Central memory CD4-positive, alpha-beta T cell (primary cell): ENCODE results near the gene BACE1-AS.
"Not testable (repeated sequence)": the region's sequence is repeated elsewhere in the genome, so short reads cannot be mapped to it uniquely, and the experiment has no call there.

Experiments
- DNase-seq: peaks from one replicate; pipeline ENCODE4 v3.0.0; 2022

The BACE1-AS gene

DNA sequence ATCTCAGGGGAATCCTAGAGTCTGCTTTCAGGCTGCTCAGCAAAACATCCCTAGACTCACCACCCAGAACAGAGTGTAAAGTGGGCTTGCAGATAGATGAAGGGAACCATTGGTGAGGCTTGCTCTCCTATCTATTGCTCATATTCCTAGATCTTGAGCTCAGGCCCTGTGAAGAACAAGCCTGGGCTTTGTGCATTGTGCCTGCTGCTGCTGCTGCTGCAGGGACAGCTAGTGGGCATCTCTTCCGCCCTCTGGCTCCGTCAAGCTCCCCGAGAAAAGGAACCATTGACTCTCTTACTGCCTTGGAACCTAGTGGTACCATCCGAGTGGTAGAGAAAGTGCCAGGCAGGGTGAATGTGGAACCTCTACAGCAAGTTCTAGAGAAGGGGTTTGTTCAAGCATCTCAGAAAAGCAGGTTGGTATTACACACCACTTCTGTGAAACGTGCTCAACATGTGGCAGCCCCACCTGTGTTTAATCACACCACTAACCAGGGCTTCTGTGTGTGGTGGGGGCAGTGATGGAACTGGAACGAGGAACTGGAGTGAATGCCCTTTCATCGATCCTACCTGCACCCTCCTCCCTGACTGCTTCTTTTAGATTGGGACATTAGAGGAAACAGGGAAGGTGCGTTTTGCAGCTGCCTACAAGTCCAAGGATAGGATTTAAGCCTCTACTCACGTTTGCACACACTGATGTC, 4.4 kb downstream of the BACE1-AS start:
- DNase-seq: no peak

DNA sequence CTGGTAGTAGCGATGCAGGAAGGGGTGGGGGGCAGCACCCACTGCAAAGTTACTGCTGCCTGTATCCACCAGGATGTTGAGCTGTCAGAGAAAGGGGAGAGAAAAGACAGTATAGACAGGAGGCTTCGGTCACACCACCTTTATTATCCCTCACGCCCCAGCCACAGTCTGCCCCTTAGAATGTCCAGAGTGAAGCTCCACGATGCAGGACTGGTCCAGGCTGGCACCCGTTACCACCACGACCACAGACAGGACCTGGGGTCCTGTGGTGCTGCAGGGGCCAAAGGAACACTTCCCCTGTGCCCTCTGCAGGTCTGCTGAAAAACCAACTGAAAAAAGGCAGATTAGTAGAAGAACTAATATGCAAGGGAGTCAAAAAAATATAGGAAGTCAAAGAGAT, 5.7 kb downstream of the BACE1-AS start:
- no peak for DNase-seq

DNA sequence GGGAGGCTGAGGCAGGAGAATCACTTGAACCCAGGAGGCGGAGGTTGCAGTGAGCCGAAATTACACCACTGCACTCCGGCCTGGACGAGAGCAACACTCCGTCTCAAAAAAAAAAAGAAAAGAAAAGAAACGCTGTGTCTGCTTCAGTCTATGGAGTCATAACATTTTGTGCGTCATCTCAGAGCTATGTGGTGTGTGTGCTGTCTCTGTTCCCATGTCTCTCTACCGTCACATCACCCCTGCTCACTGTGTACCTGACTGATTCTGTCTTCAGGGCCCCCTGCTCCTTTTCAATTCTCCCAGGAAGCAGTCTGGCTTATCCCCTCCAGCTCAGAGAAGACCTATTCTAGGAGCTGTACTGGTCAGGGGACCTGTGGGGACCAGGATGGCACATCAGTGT, 7.0 kb downstream of the BACE1-AS start:
- no peak for DNase-seq

DNA sequence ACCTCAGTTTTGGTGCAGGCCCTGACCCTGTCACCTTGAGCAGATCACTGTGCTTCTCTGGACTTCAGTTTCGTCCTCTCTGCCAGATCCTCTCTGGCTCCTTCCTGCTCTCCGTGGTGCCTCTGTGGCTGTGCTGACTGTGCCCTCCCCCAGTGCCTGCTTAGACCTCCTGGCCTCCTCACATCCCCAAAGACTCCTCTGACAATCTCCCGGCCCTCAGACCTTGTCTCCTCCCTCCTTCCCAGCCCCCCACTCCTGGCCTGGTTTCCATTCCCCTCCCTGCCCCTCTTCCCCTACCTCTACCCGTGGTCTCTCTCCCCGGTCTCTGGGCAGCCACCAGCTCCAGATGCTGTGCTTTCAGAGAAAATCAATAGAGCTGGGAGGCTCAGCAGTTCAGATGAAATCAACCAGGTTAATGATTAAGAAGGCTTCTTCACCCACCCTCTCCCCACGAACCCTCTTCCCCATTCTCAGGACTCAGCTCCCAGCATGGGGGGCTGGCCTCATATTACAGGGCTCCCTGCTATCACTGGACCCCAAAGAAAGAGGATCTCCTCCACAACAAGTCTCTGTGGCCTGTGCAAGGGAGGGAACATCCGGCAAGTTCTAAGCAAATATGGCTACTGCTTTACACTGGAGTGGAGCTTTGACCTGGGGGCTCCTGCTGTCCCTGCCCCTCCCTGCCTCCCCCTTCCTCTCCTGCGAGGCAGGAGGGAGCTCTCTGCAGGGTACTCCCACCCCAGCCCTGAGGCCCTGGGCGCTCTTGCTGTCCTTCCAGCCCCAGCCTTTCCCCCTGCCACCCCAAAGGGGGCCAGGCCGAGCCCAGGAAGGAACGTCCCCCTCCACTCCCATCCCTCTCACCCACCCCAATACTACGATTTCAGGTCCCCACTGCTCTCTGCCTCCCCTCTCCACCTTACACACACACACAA, 8.5 kb downstream of the BACE1-AS start:
- no peak for DNase-seq

DNA sequence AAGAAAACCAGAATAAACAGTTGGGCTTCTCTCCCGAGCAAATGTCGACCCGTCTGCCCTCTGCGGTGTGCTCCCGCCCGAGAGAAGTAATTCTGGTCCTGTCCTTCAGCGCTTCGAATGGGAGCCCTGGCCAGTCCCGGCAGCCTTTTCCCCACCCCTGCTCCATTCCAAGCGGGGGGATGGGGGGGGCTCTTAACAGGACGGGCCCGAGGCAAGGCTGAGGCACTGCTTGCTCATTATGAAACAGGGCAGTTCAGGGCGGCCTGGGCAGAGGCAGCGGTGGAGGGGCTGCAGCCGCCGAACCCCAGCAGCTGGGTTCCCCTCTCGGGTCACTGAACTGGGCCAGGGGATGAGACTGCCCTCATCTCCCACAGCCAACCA, 9.1 kb downstream of the BACE1-AS start:
- DNase-seq: no peak

DNA sequence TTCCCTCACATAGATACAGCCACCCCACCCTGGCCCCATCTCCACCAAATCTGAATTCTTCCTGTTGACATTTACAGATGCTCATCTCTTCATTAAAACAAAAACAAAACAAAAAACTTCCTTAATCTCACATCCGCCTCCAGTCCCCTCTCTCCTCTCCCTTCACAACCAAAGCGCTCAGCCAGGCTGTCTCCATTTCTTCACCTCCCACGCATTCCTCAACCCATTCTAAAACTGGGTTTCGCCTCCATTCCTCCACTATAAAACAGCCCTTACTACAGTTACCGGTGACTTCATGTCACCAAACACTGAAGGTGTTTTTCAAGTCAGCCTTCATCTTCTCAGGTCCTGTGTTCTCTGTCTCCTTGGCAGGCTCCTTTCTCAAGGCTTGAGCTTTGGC, 9.6 kb downstream of the BACE1-AS start:
- DNase-seq: no peak

DNA sequence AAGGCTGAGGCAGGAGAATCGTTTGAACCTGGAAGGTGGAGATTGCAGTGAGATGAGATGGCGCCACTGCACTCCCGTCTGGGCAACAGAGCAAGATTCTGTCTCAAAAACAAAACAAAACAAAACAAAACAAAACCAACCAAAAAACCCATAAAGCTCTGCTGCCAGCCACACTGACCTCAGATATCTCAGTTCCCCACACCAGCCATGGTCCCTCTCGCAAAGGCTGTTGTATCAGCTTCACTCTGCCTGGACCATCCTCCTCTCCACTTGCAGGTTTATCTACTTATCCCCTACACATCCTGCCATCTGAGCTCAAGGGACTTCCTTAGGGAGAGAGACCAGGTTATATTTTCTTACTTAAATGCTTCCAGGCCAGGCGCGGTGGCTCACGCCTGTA, 11.1 kb downstream of the BACE1-AS start:
- no peak for DNase-seq

DNA sequence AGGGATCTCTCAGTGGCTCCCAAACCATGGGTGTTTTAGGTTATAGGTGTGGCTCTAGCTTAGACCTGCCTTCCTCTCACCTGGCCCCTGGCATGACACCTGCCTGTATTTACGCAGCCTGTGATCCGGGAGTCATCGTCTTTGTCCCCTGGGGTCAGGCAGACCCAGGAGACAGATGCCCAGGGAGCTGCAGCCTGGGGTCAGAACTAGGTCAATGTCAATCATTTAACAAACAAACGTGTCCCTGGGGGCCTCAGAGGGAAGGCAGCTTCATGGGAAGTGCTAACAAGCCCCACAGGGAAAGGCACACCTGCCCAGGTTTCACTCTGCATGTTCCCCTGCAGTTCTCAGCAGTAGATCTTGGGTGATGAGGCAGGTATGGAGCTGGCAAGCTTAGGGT, 12.0 kb downstream of the BACE1-AS start:
- DNase-seq: no peak

DNA sequence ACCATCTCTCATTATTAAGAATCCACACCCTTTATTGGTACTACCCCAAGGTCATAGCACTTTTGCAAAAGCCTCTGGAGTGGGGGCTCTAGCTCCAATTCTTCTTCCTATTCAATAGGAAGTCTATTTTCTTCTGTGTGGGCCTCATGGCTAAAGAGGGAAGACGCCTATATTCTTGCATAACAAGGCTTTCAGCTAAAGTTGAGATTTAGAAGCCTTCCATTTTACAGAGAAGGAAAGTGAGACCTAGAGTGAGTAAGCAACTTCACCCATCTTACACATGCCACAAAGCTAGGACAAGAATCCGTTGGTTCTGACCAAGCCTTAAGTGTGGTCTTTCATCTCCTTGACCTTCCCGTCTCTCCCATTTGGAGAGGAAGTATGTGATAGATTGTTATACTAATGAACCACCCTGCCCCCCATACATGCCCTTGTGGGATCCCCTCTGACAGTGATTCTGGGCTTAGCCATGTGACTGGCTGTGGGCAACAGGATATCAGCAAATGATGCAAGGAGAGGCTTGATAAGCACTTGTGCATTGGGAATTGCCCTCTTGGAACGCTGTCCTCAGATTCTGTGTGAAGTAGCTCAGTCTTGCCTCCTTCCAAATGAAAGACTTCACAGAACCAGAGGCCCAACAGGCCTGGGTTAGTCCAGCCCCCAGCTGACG, 12.6 kb downstream of the BACE1-AS start:
- no peak for DNase-seq

DNA sequence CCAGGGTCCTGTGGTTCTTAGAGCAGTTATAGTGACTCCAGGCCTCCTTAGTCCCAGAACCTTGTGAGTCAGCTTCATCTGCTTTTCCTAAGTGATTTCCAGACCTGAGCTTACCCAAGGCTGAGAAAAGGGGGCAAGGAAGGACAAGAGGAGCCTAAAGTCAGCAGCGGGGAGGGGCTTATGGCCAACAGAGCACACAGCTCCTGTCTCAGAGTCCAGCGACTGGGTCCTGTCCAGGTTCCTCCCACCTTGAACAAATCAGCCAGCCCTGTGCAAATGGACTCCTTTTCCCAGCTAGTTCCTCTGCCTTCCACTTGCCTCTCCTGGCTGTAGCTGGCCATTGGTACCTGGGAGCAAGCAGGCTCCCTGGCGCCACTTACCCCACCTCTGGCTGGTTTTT, 14.0 kb downstream of the BACE1-AS start:
- DNase-seq: no peak

DNA sequence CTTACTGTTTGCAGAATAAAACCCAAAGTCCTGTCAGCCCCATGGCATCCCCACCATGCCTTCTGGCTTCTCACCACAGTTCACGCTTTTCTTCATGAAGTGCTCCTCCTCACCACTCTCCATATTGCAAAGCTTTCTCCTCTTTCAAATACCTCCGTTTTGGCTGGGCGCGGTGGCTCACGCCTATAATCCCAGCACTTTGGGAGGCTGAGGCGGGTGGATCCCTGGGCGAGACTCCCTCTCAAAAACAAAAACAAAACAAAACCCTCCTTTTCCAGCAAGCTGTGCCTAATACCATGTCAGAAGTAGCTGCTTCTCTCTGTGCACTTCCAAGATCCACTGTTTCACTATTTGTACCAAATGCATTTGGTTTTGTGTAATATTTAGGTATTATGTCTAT, 18.2 kb downstream of the BACE1-AS start:
- DNase-seq: no peak

DNA sequence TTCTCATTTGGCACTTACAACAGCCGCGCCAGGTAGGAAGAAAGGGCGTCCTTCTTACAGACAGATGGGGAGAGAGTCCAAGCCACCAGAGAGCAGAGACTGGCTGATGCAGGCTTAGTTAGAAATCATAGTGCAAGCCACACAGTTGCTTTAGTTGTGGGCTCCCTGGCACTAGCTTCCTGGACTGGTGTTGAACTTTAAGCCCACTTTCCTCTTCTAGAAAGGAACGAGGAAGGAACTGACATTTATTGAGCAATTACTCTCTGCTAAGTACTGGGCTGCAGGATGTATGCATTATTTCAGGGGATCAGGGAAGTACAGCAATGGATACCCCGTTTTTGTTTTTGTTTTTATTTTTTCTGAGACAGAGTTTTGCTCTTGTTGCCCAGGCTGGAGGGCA, 21.9 kb downstream of the BACE1-AS start:
- no peak for DNase-seq

DNA sequence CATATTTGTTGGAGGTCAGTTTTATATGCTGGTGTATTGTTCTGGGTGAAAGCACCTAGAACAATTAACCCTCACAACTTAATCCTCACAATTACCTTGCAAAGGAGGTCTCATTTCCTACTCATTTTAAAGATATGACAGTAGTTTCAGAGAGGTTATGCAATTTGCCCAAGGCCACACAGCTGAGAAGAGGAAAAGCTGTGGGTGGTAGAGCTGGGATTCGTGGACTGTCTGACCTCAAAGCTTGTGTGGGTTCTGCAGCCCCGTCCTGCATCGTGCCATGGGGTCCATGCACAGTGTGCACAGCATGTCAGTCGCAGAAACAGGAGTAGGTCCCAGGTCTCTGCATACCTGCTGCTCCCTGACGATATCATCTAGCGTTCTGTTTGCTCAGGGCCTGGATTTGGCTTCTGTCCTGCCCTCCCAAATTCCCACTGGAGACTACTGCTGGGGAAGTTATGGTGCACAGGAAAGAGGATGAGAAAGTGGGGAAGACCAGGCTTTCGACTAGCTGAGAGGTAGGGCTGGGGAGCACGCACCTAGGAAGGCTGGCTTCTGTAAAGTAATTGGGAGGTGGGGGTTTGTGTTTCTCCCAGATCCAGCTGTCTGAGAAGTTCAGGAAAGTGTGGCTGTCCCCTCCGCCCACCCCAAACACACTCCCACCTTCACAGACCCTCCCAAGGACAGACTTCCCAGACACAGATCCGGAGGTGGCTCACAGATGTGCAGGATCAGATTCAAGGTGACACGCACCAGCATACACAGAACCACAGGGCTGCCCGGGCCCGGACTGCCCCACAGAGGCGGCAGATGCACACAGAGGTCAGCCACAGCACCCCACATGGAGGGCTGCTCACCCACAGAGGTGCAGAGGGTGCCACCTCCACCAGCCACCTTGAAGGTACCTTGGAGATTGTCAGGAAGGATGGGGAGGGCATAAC, 23.0 kb downstream of the BACE1-AS start:
- no peak for DNase-seq

DNA sequence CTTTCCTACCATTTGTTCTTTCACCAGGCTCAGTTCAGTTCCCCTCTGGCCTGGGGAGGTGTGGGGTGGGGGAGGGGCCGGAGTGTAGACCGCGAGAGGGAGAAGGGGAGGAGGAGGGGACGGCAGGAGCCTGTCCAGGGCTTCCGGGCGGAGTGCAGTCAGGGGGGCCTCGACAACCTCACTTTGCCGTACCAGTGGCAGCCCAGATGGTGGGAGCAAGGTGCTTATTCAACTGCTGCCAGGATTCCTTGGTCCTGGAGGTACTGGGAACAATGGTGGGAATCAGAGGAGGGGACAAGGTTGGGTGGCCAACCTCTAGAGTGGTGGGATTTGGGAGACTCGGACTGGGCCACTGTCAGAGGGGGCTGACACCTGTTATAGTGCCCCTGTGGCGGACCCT, 23.7 kb downstream of the BACE1-AS start:
- no peak for DNase-seq

DNA sequence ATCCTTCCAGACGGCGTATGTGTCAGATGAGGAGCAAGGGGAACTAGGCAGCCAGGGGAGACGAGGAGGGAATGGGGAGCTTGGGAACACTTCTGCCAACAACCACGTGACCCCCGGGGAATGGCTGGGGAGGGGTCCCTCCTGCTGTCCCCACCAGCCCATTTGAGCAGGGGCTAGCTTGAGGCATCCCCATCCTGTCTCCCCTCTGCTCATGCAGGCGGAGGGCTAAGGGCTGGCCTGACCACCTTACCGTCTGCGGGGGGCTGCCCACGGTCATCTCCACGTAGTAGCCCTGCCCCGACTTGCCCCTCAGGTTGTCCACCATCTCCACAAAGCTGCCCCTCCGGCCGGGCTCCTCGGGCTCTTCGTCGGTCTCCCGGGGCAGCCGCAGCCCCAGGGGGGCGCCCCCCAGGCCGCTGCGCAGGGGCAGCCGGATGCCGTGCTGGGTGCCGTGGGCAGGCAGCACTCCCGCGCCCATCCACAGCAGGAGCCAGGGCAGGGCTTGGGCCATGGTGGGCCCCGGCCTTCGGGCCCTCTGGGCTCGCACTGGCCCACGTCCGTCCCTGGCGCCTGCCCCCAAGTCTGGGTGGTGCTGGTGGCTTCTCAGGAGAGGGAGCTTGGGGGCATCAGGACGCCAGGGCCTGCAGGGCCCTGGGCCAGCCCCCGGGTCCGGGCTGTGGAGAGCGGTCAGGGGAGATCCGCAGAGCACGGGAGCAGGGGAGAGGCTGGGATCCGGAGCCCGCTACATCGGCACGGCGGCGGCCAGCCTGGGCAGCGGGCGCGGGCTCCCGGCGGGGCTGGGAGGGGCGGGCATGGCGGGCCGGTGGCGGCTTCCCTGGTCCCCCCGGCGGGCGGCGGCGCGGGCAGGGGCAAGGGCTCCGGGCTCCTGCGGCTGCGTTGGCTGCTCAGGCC, 24.4 kb downstream of the BACE1-AS start:
- DNase-seq: peak; percentile 8

DNA sequence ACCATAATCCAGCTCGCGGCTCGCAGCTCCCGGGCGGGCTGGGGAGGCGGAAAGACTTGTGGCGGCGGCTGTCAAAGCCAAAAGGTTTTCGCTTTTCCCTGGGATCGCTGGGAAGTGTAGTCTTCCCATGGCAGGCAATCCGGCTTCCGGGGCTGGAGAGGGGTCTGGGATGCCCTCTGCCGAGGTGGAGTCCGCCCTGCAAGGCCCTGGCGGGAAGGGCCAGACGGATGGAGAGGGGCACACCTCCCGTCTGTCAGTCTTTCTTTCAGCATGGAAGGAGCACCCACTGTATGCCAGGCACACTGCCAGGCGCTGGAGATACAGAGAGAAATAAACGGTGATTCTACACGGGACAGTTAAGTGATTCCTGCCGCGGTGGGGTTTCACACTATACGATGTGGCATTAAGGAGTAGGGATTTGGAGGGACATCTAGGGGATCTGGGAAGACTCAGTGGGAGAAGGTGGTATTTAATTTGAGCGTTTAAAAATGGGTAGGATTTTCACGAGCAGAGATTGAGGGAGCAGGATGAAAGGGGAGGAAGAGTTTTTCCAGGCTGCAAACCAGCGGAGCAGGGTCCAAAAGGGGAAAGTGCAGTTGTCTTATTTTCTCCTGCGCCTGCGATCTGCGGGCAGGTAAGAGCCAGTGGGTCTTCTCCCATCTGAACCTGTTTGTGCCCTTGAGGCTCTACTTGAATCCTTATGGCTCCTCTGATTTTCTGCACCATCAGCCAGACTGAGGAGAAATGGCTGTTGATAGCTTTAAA, 25.2 kb downstream of the BACE1-AS start, which contains the start of gene BACE1:
TSS of gene BACE1 (minus strand) at position 60 of the 765 bp plus-strand sequence. CDS start 461 bp downstream, outside the sequence.
- peak; percentile 13 for DNase-seq

DNA sequence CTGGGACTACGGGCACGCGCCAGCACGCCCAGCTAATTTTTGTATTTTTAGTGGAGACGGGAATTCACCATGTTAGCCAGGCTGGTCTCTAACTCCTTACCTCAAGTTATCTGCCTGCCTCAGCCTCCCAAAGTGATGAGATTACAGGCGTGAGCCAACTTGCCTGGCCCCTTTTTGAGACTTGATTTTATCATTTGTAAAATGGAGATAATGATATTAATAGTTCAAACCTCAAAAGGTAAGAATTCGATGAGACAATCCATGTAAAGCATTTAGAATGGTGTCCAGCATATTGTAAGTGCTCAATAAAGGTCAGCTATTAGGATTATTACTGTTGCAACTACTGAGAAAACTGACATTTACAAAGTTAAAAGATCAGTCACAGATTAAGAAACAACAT, 27.6 kb downstream of the BACE1-AS start:
- no peak for DNase-seq

DNA sequence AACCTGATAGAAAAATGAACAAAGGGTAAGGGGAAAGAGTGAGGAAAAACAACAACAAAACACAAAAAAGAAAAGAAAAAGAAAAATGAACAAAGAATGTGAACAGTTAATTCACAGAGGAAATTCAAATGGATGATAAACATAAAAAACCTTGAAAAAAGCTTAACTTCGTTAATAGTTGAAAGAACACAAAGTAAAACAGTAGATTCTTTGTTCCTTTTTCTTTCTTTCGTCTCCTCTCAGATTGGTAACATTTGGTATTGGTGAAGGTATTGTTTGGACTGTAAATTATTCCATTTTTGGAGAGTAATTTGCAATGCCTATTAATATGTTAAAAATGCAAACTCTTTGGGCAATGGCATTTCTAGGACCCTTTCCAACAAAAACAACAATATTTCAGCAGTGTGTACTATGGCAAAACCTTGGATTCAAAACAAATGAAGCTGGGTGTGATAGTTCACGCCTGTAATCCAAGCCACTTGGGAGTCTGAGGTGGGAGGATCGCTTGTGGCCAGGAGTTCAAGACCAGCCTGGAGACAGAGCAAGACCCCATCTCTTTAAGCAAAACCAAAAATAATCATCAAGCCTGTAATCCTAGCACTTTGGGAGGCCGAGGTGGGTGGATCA, 28.2 kb downstream of the BACE1-AS start:
- DNase-seq: no peak

DNA sequence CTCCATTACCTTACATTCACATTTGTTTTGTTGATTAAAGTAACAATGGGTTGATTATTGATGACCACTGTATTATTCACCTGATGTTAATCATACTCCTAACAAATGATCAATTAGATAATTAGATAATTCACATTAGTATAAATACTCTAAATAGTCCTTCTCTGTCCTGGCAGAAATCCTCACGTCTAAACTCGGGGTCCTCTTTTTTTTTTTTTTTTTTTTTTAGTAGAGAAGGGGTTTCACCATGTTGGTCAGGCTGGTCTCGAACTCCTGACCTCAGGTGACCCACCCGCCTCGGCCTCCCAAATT, 36.1 kb downstream of the BACE1-AS start:
- DNase-seq: not testable (repeated sequence)
